Fibroblast of the conjunctiva (primary cell): ENCODE results near the gene OVCA2.
A peak's percentile ranks its signal among the peaks of the same experiment; 100 is the strongest.

Experiments used
- DNase-seq: peaks from one replicate; pipeline ENCODE4 v3.0.0-alpha.2; 2010; ENCODE audit warnings: low read depth

OVCA2 gene

GRCh38 chr17:2065949-2066400 lies 24.2 kb downstream of the OVCA2 start:
- no peak for DNase-seq

GRCh38 chr17:2067048-2067561 lies 25.3 kb downstream of the OVCA2 start:
- no peak for DNase-seq

GRCh38 chr17:2067608-2068024 lies 25.8 kb downstream of the OVCA2 start:
- no peak for DNase-seq

GRCh38 chr17:2068031-2068518 lies 26.3 kb downstream of the OVCA2 start:
- no peak for DNase-seq

GRCh38 chr17:2068519-2069051 lies 26.8 kb downstream of the OVCA2 start:
- DNase-seq = no peak

GRCh38 chr17:2070241-2071023 lies 28.6 kb downstream of the OVCA2 start:
- DNase-seq = no peak

GRCh38 chr17:2071024-2071385 lies 29.2 kb downstream of the OVCA2 start:
- no peak for DNase-seq

GRCh38 chr17:2071455-2072281 lies 29.8 kb downstream of the OVCA2 start:
- no peak for DNase-seq

GRCh38 chr17:2074919-2075318 lies 33.1 kb downstream of the OVCA2 start:
- no peak for DNase-seq

GRCh38 chr17:2075336-2076086 lies 33.7 kb downstream of the OVCA2 start:
- no peak for DNase-seq

- no peak for DNase-seq
Observed at GRCh38 chr17:2076087-2076984, 34.5 kb downstream of the OVCA2 start.

- DNase-seq = no peak
Observed at GRCh38 chr17:2077040-2077439, 35.2 kb downstream of the OVCA2 start.

GRCh38 chr17:2081564-2081963 lies 39.7 kb downstream of the OVCA2 start:
- DNase-seq = no peak

GRCh38 chr17:2082003-2082781 lies 40.4 kb downstream of the OVCA2 start:
- no peak for DNase-seq

- no peak for DNase-seq
Observed at GRCh38 chr17:2083613-2084035, 41.8 kb downstream of the OVCA2 start.

- DNase-seq = no peak
Observed at GRCh38 chr17:2084036-2084765, 42.4 kb downstream of the OVCA2 start.

GRCh38 chr17:2084766-2085647 lies 43.2 kb downstream of the OVCA2 start:
- peak; percentile 90 for DNase-seq

- DNase-seq = no peak
Observed at GRCh38 chr17:2085648-2085949, 43.8 kb downstream of the OVCA2 start.
